HepG2 (cell line): ENCODE results near the gene HECA. TPM values are rescaled to one million over a fixed set of nuclear protein-coding genes. Genes with fewer than 3 reads are reported as not detected.
A peak's percentile ranks its signal among the peaks of the same experiment; 100 is the strongest.

Experiments
- CSRNP1 ChIP-seq: sonication (generic); formaldehyde crosslinking; IDR thresholded peaks from 2 replicates; pipeline ENCODE4 v1.8.1; 2023; ENCODE audit warnings: mild to moderate bottlenecking, missing genetic modification reagents
- DDIT3 ChIP-seq: sonication (generic); formaldehyde crosslinking; IDR thresholded peaks from 2 replicates; pipeline ENCODE4 v1.4.0; 2020; ENCODE audit warnings: mild to moderate bottlenecking, missing genetic modification reagents
- DMTF1 ChIP-seq: sonication (generic); formaldehyde crosslinking; IDR thresholded peaks from 2 replicates; pipeline ENCODE4 v1.4.0; 2020; ENCODE audit warnings: mild to moderate bottlenecking, missing genetic modification reagents
- DPF2 ChIP-seq: sonication (generic); formaldehyde crosslinking; IDR thresholded peaks from 2 replicates; pipeline ENCODE4 v1.4.0; 2020; ENCODE audit warnings: mild to moderate bottlenecking, low read depth, missing genetic modification reagents, borderline replicate concordance
- GATAD1 ChIP-seq: IDR thresholded peaks from 2 replicates; pipeline ENCODE4 v1.6.1; 2016; ENCODE audit warnings: missing genetic modification reagents, missing compliant biosample characterization
- GPN1 ChIP-seq: sonication (generic); formaldehyde crosslinking; IDR thresholded peaks from 2 replicates; pipeline ENCODE4 v1.5.1; 2020; ENCODE audit warnings: missing genetic modification reagents, borderline replicate concordance
- HNF4A ChIP-seq: sonication (generic); formaldehyde crosslinking; IDR thresholded peaks from 2 replicates; pipeline ENCODE4 v1.4.0; 2020; ENCODE audit warnings: missing genetic modification reagents
- HOXA5 ChIP-seq: sonication (generic); formaldehyde crosslinking; IDR thresholded peaks from 2 replicates; pipeline ENCODE4 v1.4.0; 2020; ENCODE audit warnings: missing genetic modification reagents
- KDM5A ChIP-seq: fragments of 200-600 bp; sonication (generic); IDR thresholded peaks from 2 replicates; pipeline ENCODE4 v1.7.0; 2018; ENCODE audit warnings: antibody characterized with exemption, mild to moderate bottlenecking, low read length, borderline replicate concordance
- MLLT10 ChIP-seq: sonication (generic); formaldehyde crosslinking; IDR thresholded peaks from 2 replicates; pipeline ENCODE4 v1.4.0; 2020; ENCODE audit warnings: missing genetic modification reagents
- PBX3 ChIP-seq: sonication (generic); formaldehyde crosslinking; IDR thresholded peaks from 2 replicates; pipeline ENCODE4 v1.8.1; 2023; ENCODE audit warnings: missing genetic modification reagents, inconsistent platforms, borderline replicate concordance
- RXRA ChIP-seq: sonication (generic); formaldehyde crosslinking; IDR thresholded peaks from 2 replicates; pipeline ENCODE4 v1.5.1; 2020; ENCODE audit warnings: missing genetic modification reagents
- TRIM22 ChIP-seq: fragments of 450-650 bp; IDR thresholded peaks from 2 replicates; pipeline ENCODE4 v1.6.1; 2017
- ZBTB14 ChIP-seq: sonication (generic); formaldehyde crosslinking; IDR thresholded peaks from 2 replicates; pipeline ENCODE4 v1.4.0; 2020; ENCODE audit warnings: missing genetic modification reagents
- ZBTB38 ChIP-seq: sonication (generic); formaldehyde crosslinking; IDR thresholded peaks from 2 replicates; pipeline ENCODE4 v1.5.1; 2020; ENCODE audit warnings: mild to moderate bottlenecking, missing genetic modification reagents
- ZBTB42 ChIP-seq: sonication (generic); formaldehyde crosslinking; IDR thresholded peaks from 2 replicates; pipeline ENCODE4 v1.5.0; 2020; ENCODE audit warnings: mild to moderate bottlenecking, missing genetic modification reagents
- ZBTB7B ChIP-seq: sonication (generic); formaldehyde crosslinking; IDR thresholded peaks from 2 replicates; pipeline ENCODE4 v1.4.0; 2020; ENCODE audit warnings: missing genetic modification reagents
- ZMYM4 ChIP-seq: sonication (generic); formaldehyde crosslinking; IDR thresholded peaks from 2 replicates; pipeline ENCODE4 v1.8.1; 2023; ENCODE audit warnings: mild to moderate bottlenecking, missing genetic modification reagents
- ZNF543 ChIP-seq: sonication (generic); formaldehyde crosslinking; IDR thresholded peaks from 2 replicates; pipeline ENCODE4 v1.4.0; 2020; ENCODE audit warnings: mild to moderate bottlenecking, missing genetic modification reagents
- ZNF816 ChIP-seq: sonication (generic); formaldehyde crosslinking; IDR thresholded peaks from 2 replicates; pipeline ENCODE4 v1.8.0; 2022; ENCODE audit warnings: missing genetic modification reagents, mild to moderate bottlenecking, borderline replicate concordance
- ZNF83 ChIP-seq: sonication (generic); formaldehyde crosslinking; IDR thresholded peaks from 2 replicates; pipeline ENCODE4 v1.4.0; 2020; ENCODE audit warnings: missing genetic modification reagents, mild to moderate bottlenecking, borderline replicate concordance
- ZNF879 ChIP-seq: sonication (generic); formaldehyde crosslinking; IDR thresholded peaks from 2 replicates; pipeline ENCODE4 v1.8.1; 2023; ENCODE audit warnings: missing genetic modification reagents
- polyA plus RNA-seq, 8 experiments: library from polyadenylated mRNA; depleted of rRNA in 3 of 8; stranded (reverse) in 7 of 8; unstranded in 1 of 8; fragments of >200 nt; fragmentation: Illumina TruSeq in 4 of 8; extraction: Trizol in 4 of 8; gene quantifications; 2 replicates each; pipeline versions ENCODE4 v1.2.1 to v1.2.3, GENCODE V29; 2011 to 2016; ENCODE audit warnings: low read depth in 4 of 8, missing spikeins in 1 of 8, mixed read lengths in 1 of 8; ENCODE audit not compliant: insufficient read depth in 1 of 8
- total RNA-seq, 5 experiments: library from RNA; depleted of rRNA; stranded (reverse); fragments of >200 nt; fragmentation: Illumina TruSeq; extraction: Trizol; gene quantifications; 2 replicates each; pipeline ENCODE4 v1.2.3, GENCODE V29; 2016; ENCODE audit warnings: low read depth in 1 of 5

The HECA gene
- total and polyA plus RNA-seq, 2 of the 13 experiments (the other 11 are each of a cell fraction or from before 2014, with no cell fraction given) = 0.18 to 0.49 TPM

- no peak for TF ChIP-seq GPN1 (CRISPR knock-in tag)
- no peak for TF ChIP-seq ZBTB42 (CRISPR knock-in tag)
- TF ChIP-seq ZMYM4 (CRISPR knock-in tag) = peak; percentile 45; the same call in 1 of the 2 replicates
- 0 out of 2 replicates have a peak, but pooled peaks have one; percentile 25 for TF ChIP-seq RXRA (CRISPR knock-in tag)
- no peak for TF ChIP-seq ZNF543 (CRISPR knock-in tag)
- no peak for TF ChIP-seq DPF2 (CRISPR knock-in tag)
- TF ChIP-seq ZNF816 (CRISPR knock-in tag) = no peak
- TF ChIP-seq KDM5A = no peak
- TF ChIP-seq ZBTB38 (CRISPR knock-in tag) = no peak
- no peak for TF ChIP-seq ZNF879
- no peak for TF ChIP-seq ZNF83
- no peak for TF ChIP-seq DDIT3 (CRISPR knock-in tag)
- TF ChIP-seq HOXA5 (CRISPR knock-in tag) = no peak
- TF ChIP-seq PBX3 = no peak
- TF ChIP-seq CSRNP1 (CRISPR knock-in tag) = no peak
- no peak for TF ChIP-seq ZBTB14 (CRISPR knock-in tag)
- no peak for TF ChIP-seq TRIM22
- no peak for TF ChIP-seq GATAD1 (CRISPR knock-in tag)
- TF ChIP-seq DMTF1 (CRISPR knock-in tag) = no peak
- no peak for TF ChIP-seq MLLT10 (CRISPR knock-in tag)
- no peak for TF ChIP-seq HNF4A
- TF ChIP-seq ZBTB7B (CRISPR knock-in tag) = no peak
Measured at GRCh38 chr6:139219271-139219729, 84.4 kb downstream of the HECA start (continued).
